ENCODE data around the gene ANKRD29.
"Not testable (repeated sequence)": the region's sequence is repeated elsewhere in the genome, so short reads cannot be mapped to it uniquely, and the experiment has no call there.

The ANKRD29 gene

DNA sequence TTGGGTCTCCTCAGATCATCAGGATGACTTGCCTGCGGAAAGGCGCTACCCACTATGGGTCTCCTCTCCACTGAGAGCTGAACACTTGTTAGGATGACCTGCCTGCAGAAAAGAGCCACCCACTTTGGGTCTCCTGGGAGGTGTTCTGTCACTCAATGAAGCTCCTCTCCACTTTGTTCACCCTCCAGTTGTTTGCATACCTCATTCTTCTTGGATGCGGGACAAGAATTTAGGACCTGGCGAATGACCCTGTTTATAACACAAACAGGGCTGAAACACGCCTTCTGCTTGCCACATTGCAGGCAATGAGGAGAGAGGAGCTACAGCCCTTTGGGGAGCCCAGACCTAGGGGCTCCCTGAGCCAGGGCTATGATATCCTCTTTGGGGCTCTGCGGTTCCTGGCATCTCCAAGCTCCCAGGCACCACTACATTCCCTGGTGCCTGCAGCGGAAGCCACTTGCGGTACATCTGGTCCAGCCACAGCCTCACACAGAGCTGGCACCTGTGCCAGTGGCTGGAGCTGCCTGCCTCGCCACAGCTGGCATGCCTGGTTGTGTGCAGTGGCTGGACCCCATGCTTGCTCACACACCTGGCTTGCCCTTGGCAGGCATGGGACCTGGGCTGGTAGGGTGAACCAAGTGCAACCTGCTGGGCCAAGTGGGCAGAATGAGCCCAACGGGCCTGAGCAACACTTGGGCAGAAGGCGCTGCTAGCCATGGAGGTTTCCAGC, 20.6 kb downstream of the ANKRD29 start:
- DNase-seq, result no peak

DNA sequence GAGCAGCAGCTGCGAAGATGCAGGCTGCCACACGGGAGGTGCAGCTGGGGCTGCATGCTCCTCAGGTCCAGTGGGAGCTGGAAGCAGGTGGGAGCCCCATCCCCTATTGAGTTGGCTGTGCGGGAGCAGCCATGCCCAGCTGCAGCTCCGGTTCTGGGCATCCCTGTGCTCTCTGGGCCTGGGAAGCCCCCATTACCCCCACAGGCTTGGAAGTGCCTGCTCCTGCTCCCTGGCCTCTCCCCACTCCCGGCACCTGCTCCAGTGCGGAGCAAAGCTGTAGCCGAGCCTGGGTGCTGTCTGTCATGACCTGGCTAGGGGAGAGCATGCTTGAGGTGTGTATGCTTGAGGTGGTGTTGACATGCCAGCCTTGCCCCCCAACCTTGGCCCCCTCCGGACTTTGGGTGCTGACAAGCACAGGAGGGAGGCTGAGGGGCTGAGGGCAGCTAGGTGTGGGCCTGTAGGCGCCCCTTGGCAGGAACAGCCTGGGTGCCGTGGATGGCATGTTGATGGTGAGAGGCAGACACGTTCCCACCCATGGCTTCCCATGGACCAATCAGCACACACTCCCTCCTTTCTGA, 21.5 kb downstream of the ANKRD29 start:
- no peak for DNase-seq

DNA sequence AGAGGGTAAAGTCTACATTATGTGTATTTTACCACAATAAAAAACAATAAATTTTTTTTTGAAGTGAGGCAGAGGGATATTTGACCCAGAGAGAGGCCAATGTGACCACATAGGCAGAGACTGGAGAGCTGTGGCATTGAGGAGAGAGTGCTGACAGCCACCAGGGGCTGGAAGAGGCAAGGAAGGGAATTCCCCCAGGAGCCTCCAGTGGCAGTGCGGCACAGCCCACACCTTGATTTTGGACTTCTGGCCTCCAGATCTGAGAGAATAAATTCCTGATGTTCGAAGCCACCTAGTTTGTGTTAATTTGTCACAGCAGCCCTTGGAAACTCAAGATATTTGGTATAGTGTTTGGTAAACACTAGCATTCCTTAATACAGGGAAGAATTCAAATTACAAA, 22.7 kb downstream of the ANKRD29 start:
- no peak for DNase-seq

DNA sequence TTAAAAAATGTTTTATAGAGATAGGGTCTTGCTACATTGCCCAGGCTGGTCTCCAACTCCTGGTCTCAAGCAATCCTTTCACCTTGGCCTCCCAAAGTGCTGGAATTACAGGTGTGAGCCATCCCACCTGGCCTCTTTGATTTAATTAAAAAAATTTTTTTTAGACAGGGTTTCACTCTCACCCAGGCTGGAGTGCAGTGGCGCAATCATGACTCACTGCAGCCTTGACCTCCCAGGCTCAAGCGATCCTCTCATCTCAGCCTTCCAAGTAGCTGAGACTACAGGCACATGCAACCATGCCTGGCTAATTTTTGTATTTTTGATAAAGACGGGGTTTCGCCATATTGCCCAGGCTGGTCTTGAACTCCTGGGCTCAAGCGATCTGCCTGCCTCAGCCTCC, 26.3 kb downstream of the ANKRD29 start:
- not testable (repeated sequence) for DNase-seq

DNA sequence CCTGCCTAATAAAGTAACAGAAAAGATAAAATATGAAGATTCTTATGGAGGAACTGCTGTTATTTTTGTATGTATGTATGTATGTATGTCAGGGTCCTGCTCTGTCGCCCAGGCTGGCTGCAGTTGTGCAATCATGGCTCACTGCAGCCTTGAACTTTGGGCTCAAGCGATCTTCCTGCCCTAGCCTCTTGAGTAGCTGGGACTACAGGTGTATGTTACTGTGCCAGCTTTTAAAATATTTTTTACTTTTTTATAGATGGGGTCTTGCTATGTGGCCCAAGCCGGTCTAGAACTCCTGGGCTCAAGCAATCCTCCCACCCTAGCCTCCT, 26.7 kb downstream of the ANKRD29 start:
- DNase-seq, result no peak

DNA sequence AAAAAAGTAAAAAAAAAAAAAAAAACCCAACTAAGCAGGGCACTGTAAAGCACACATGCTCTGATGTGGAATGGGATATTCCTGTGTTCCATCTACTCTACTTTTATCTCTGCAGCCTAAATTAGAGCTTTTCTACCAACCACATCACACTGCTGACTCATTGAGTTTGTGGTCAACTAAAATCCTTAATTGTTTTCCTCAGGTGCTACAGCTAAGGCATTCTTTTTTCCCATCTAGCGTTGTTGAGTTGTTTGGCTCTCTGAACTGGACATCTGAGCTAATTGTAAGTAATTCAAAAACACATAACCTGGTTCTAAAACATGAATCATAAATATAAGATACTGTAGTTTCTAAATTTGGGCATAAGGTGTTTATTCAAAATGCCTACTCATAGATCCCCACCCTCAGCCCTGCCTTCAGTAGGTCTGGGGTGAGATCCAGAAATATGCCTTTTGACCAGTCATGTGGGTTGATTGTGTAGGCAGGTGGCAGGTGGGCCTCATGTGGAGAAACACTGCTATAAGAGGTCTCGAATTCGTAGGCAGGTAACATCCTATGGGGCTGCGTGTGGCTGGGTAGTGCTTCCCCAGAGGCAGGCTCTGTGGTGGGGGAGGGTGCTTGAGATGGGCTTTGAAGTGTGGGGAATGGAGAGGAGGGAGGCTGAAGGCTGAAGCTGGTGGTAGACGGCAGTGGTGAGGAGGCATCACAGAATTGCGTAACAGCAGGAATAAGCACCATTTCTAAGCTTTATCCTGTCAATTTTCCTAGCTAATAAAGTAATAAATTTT, 27.2 kb downstream of the ANKRD29 start:
- DNase-seq, result no peak

DNA sequence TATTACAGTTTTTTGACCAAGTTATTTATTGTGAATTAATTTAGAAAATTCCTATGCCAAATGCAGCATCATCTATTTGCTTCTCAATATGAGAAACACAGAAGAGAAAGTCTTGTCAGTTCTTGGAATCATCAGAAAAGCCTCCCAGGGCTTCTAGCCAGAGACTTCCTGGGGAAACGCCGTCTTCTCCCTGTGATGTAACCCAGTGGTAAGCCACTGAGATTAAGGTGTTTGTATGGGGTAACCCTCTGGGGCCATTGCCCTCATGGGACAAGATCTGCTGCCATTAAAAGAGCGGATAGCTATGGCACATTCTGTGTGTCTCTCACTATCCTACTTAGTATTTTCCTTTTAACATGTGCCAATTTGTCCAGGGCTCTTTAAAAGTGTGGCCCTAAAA, 28.0 kb downstream of the ANKRD29 start:
- DNase-seq, result no peak

DNA sequence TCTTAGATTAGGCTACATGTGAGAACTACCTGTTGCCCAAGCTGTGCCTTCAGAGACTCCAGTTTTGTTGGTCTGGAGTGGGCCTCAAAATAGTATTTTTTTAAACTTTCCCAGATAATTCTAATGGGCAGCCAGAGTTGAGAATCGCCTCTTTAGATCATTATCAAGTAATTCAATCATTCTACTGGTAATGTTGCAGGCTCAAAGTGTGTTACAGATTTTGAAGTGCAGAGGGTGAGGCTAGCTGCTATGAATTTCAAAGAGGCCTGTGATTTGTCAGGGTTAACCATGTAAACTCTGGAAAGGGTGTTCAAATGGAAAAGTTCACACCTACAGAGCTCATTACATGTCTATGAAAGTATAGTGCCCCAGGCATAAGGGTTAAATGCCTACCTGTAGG, 30.1 kb downstream of the ANKRD29 start:
- no peak for DNase-seq

DNA sequence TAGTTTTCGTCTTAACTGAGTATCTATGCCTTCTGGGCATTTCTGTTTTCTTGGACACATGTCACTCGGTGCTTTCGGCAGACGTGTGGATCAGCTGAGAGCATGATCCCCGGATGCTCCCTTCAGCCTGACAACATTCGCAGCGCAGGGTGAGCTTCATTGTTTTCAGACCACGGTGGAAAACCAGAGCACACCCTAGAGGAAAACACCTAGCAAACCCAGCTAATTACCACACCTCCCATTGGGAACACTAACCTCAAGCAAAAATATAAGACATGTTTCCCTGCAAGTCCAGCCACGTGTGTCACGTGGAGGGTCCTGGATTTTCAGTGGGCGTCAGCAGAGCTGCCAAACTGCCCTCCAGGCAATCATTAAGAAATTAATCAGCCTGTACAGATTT, 31.0 kb downstream of the ANKRD29 start:
- no peak for DNase-seq

DNA sequence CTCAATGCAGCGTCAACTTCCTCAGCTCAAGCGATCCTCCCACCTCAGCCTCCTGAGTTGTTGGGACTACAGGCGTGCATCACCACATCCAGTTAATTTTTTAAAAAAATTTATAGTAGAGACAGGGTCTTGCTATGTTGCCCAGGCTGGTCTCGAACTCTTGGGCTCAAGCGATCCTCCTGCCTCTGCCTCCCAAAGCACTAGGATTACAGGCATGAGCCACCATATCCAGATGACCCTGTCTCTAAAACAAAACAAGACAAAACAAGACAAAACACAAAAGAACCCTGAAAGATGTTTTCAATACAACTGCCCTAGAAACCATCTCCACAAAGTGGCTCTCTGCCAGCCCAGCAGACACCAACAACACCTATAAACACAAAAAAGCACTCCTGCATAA, 31.4 kb downstream of the ANKRD29 start:
- no peak for DNase-seq

DNA sequence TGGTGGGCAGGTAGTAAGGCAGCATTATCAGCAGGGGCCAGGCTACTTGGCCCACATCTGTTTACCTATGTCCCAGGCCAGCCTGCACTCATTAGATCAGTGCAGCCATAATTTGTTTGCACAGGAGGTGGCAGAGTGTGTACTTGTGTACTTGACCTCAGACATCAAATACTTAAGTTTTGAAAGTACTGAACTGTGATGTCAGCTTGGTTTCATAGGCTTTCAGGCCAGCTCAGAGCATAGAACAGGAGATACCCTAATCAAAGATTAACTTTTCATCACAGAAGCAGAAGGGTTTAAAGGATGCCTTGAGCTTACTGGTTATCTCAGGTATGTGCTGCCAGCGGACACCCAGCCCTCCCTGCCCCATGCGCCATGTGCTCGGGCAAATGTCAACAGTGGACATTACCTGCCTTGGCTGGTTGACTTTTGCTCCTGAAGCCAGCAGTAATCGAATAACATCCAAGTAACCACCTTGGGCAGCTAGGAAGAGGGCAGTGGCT, 33.2 kb downstream of the ANKRD29 start:
- DNase-seq, result no peak

DNA sequence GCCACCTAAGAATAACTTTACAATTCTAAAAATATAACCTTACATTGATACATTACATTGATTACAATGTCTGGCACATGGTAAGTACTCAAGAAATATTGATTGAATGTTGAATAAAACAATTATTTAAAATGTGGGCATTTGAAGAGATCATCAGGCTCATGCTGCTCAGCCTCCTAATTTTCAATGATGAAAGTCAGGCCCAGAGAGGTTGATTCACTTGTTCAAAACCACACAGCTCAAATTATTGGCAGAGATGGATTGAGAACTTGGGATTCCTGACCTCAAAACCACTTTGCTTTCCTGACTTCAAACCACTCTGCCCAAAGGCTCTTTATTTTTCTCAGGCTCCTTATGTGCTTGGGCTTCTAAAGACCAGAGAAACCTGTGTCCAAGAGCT, 34.7 kb downstream of the ANKRD29 start:
- no peak for DNase-seq

DNA sequence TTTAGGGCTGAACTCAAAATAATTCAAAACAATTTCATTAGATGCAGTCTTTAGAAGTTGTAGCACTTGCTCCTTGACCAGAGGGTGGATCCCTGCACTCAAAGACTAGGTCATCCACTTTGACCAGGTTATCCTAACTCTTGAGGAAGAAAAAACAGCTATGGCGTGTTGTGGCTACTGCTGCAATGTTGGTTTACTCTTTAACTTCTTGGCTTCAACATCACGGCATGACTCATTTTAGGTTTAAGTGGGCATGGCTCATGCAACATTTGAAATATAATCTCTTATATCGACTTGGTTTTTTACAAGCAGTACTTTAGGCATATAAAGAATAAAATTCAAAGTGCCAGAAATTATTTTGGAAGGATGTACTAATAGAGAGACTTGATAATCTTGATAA, 35.4 kb downstream of the ANKRD29 start:
- no peak for DNase-seq

DNA sequence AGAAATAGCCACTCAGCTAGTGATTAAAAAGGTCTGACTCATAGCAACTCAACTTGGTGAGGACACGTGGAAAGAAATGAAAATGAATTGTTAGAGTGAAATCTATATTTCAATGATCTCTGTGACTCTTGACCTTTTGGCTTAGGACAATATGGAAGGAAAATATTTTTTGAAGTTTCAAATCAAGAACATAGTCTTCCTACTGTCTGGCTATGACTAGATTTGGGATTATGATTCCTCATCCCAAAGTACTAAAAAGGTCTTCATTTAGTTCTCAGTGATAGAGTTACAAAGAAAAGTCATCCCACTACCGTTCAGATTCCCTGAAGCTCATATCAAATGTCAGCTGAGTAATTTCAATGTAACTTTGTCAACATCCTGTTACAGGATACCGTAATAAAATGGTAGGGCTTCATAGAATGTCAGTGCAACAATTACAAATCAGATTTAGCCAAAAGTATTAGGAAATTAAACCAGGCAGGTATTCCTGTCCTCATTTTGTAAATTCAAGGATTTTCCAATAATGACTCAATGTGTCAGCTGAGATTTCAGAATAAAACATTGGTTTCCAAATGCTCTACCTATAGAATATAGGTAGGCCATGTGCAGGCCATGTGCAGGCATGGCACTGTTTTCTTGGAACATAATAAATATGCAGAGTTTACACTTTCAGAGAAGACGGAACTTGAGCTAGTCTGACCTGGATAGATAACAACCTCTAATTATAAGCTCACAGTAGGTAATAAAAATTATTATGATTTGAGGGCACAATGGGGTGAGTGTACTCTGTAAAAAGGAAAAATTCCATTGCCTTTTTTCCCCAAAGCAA, 36.0 kb downstream of the ANKRD29 start:
- DNase-seq, result no peak

DNA sequence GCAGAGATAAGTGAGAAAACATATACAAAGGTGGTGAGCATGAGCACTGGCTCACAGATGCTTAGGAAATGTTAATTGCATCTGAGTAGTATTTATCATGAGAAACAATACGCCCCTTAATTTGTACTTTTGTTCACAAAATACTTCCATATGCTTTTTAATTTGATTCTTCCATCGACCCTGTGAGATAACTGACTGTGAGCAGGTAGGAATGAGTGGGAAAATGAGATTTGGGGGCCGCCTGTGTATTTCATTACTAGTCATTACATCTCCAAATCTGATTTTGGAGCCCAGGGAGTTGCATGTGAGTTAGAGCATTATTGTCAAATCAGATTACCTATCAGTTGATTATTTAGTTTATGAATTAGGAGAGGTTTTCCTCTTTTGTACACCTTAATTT, 39.7 kb downstream of the ANKRD29 start:
- no peak for DNase-seq

DNA sequence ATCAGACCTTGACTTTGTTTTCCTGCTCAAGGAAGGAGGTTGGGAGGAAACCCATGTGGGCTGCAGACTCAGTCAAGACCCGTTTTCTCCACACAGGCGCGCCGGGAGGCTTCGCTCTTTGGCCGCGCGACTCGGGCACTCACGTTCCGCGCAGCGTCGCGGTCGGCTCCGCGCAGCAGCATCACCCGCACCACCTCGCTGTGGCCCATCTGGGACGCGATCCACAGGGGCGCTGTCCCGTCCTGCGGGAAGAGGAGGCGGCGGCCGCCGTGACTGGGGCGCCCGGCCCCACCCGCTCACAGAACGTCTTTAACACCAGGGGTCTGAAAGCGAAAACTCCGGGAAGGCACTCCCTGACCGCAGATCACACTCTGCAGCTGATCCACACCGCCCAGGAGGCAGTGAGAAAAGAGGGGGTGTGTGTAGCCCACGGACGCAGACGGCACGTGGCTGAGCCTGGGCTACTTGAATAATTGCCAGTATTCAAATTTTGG, 43.3 kb downstream of the ANKRD29 start:
- DNase-seq, result peak; percentile 60

DNA sequence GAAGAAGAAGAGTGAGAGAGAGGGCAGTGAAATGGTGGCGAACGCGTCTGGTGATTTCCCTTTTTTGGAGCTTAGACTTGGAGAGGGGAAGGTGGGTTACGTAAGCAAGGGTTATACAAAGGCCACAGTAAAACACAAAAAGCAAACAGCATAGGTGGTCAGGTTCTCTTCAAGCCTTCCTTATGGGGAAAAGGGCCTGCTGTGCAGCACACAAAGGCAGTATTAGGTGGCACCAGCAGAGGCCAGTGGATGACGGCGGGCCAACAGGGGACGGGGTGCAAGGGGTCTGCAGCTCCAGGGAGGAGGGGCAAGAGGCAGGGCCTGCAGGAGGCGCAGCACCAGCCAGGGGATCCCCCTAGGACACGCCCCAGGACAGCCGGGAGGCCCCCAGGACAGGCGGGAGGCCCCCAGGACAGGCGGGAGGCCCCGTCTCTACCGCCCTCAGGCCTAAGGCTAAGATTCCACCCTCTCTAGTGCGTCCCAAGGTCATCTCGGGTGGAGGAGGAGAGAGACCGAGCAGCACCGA, 43.8 kb downstream of the ANKRD29 start:
- DNase-seq, result no peak

DNA sequence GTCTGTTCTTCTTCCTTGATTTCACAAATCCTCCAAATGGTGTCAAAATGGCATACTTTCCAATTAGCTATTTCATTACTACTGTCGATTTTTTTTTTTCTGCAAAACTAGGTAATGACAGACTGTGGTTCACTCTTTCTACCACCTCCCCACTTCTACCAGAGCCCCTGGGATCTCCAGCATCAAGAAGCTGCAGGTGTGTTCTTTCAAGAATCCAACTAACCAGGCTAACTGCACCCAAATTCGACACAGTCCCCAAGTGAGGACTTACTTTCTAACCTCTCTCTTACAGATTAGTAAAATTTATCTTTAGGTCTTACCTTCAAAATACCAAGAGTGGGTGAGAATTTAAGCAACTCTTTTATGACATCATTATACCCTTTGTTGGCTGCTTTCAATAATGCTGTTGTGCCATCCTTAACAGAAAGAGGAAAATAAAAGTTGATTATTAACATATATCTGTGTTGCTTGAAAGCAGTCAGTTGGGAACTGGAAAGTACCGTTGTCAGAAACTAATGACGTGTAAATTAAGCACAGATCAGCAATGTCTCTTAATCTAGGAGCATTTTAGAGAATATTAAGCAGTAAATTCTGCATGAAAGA, 45.2 kb downstream of the ANKRD29 start:
- DNase-seq, result no peak

DNA sequence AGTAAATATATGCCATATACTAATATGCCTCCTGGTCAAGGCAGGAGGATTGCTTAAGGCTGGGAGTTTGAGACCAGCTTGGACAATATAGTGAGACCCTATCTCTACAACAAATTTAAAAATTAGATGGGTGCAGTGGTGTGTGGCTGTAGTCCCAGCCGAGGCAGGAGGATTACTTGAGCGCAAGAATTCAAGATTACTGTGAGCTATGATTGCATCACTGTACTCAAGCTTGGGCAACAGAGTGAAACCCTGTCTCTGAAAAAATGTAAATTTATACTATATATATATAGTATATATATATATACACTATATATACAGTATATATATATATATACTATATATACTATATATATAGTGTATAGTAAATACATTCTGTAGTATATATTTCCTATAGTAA, 46.5 kb downstream of the ANKRD29 start:
- DNase-seq, result no peak

DNA sequence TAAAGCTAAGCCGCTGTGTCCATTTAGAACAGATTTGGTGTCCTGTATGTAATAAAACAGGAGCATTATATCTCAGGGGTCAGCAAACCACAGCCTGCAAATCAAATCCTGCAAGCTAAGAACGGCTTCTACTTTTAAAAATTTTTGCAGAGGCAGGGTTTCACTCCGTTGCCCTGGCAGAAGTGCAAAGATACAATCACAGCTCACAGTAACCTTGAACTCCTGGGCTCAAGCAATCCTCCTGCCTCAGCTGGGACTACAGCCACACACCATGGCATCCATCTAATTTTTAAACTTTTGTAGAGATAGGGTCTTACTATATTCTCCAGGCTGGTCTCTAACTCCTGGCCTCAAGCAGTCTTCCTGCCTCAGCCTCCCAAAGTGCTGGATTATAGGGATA, 47.8 kb downstream of the ANKRD29 start:
- DNase-seq, result no peak

DNA sequence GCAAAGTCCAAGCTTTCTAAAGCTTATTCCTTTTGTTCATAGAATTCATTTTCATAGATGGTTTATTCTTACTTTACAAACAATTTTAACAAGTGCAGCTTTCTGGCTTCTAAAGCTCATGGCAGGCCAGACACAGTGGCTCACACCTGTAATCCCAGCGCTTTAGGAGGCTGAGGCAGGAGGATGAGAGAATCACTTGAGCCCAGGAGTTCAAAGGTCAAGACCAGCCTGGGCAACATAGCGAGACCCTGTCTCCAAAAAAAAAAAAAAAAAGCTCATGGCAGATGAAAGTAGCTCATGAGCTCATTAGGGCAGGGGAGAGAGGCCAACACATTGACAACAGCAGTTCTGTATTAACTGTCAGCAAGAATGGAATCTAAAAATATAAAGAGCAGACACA, 48.3 kb downstream of the ANKRD29 start:
- DNase-seq, result no peak

DNA sequence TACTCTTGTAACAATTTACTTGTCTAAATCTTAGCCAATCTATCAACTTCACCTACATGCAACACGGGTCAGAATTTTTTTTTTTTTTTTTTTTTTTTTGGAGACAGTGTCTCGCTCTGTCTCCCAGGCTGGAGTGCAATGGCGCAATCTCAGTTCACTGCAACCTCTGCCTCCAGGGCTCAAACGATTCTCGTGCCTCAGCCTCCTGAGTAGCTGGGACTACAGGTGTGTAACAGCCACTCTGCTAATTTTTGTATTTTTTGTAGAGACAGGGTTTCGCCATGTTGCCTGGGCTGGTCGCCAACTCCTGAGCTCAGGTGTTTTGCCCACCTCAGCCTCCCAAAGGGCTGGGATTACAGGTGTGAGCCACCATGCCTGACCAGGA, 49.6 kb downstream of the ANKRD29 start:
- DNase-seq, result not testable (repeated sequence)
